CD4-positive, alpha-beta T cell (primary cell): ENCODE measurements around the gene TTLL13. TPM values are rescaled to one million over a fixed set of nuclear protein-coding genes. Genes with fewer than 3 reads are reported as not detected.

Experiments
- ATAC-seq: fragments of 200-7000 bp; cut with Tn5 transposase; one replicate; pipeline ENCODE4 v1.10.0; 2022; ENCODE audit warnings: mild to moderate bottlenecking; ENCODE audit not compliant: poor library complexity
- CTCF ChIA-PET: fragments of 350-600 bp; sonication (Branson Sonifier 250); formaldehyde crosslinking; loops from one replicate; lab custom pipeline; 2021; ENCODE audit warnings: antibody characterized with exemption, inconsistent platforms; lab: Charles Lee
- POLR2A ChIA-PET: fragments of 350-600 bp; sonication (Branson Sonifier 250); formaldehyde crosslinking; loops from one replicate; lab custom pipeline; 2021; ENCODE audit warnings: antibody characterized with exemption, inconsistent platforms; lab: Charles Lee
- DNase-seq, 14 experiments: peaks; one replicate each; pipeline ENCODE4 v3.0.0-alpha.2; 2013 to 2020; ENCODE audit warnings: mixed read lengths in 2 of 14
- H3K27ac ChIP-seq, 2 donors: one replicate each; pipeline versions ENCODE4 v1.5.1 to v1.7.0; 2013; ENCODE audit warnings: low read length in 2 of 2, low read depth in 1 of 2, mild to moderate bottlenecking in 1 of 2
- H3K27me3 ChIP-seq, 2 experiments: 1 replicate in 1 of 2; 2 replicates in 1 of 2; pipeline versions ENCODE4 v1.6.1 to v1.7.0; 2013; ENCODE audit warnings: low read length in 2 of 2, control low read depth in 1 of 2, mild to moderate bottlenecking in 1 of 2, moderate library complexity in 1 of 2; ENCODE audit not compliant: insufficient read depth in 2 of 2, control insufficient read depth in 1 of 2
- H3K36me3 ChIP-seq: one replicate; pipeline ENCODE4 v1.6.1; 2013; ENCODE audit warnings: low read length, control low read depth; ENCODE audit not compliant: insufficient read depth
- H3K4me1 ChIP-seq: one replicate; pipeline ENCODE4 v1.6.1; 2013; ENCODE audit warnings: low read length, control low read depth; ENCODE audit not compliant: insufficient read depth
- H3K4me3 ChIP-seq: one replicate; pipeline ENCODE4 v1.5.1; 2013; ENCODE audit warnings: mild to moderate bottlenecking, low read length, moderate library complexity
- H3K9me3 ChIP-seq, 2 experiments: 1 replicate in 1 of 2; 2 replicates in 1 of 2; pipeline versions ENCODE4 v1.6.1 to v1.7.0; 2013; ENCODE audit warnings: low read length in 2 of 2, mild to moderate bottlenecking in 2 of 2, control low read depth in 1 of 2, moderate library complexity in 1 of 2; ENCODE audit not compliant: control insufficient read depth in 1 of 2, insufficient read depth in 1 of 2
- H3K27ac Mint-ChIP-seq: one replicate; pipeline ENCODE4 v1.8.0; 2020; ENCODE audit warnings: mixed read lengths
- H3K27me3 Mint-ChIP-seq: one replicate; pipeline ENCODE4 v1.8.0; 2021; ENCODE audit warnings: mixed read lengths
- H3K36me3 Mint-ChIP-seq: one replicate; pipeline ENCODE4 v1.8.0; 2021; ENCODE audit warnings: low read depth, mixed read lengths
- H3K4me1 Mint-ChIP-seq: one replicate; pipeline ENCODE4 v1.8.0; 2021; ENCODE audit warnings: low read depth, mixed read lengths
- H3K4me3 Mint-ChIP-seq: one replicate; pipeline ENCODE4 v1.8.0; 2020; ENCODE audit warnings: mild to moderate bottlenecking, mixed read lengths
- H3K9me3 Mint-ChIP-seq: one replicate; pipeline ENCODE4 v1.8.0; 2020; ENCODE audit warnings: mixed read lengths
- intact Hi-C, 2 experiments: fragments of 100-400 bp; cut with DNase I in 1 of 2; cut with micrococcal nuclease in 1 of 2; formaldehyde crosslinking; loops; one replicate each; pipeline versions ENCODE4 v1.15.1 to v1.9.0; 2023 to 2025; cut with DNase I, micrococcal nuclease
- total RNA-seq, 174 experiments: library from RNA in 2 of 174; stranded (reverse) in 2 of 174; gene quantifications; one replicate each; pipeline ENCODE4 v1.2.3 and lab custom pipeline; 2021 to 2026
- TF ChIP-seq, protein P1 (sequence below): fragments of 200-600 bp; IDR thresholded peaks from one replicate; pipeline ENCODE4 v1.8.0; 2022; ENCODE audit warnings: antibody characterized with exemption, mild to moderate bottlenecking

TTLL13 gene
- total RNA-seq, 2 experiments from 2014 or later = 0.63 to 1.8 TPM

- ATAC-seq = peak; percentile 44
- peaks cover 63% of the 10 kb centered on the region for H3K4me1 Mint-ChIP-seq
Observed at GRCh38 chr15:90266061-90266431, 16.7 kb downstream of the TTLL13 start.

GRCh38 chr15:90266485-90266884 lies 17.1 kb downstream of the TTLL13 start:
- CTCF ChIA-PET = interaction anchor here (1.0 to 1.2 kb wide), 3 partner anchors 33 to 124 kb away, joined by 3 to 4 read pairs (median 4); partner anchors contain the start of gene CIB1
- Mint-ChIP-seq H3K4me3 (peak overlapping the region; percentile 90), H3K36me3 (peaks cover 63% of the 10 kb centered on the region), H3K27me3 (no peaks in the 10 kb centered on the region), H3K27ac (peak overlapping the region; percentile 98), H3K9me3 (no peaks in the 10 kb centered on the region), H3K4me1 (peaks cover 67% of the 10 kb centered on the region)
- Histone ChIP-seq H3K4me3 (peak overlapping the region; percentile 74), H3K36me3 (peaks cover 33% of the 10 kb centered on the region), H3K4me1 (peaks cover 57% of the 10 kb centered on the region), H3K9me3 (no peaks in the 10 kb centered on the region), H3K27me3 (no peaks in the 10 kb centered on the region), H3K27ac (peak overlapping the region; percentile 94 to 97)
- ATAC-seq (no peak), DNase-seq (peak in 5 of 14 experiments; percentile 13 to 50 (median 41))
- intact Hi-C loops = loop anchor here in 1 of 2 experiments (10.0 kb wide), 1 partner anchor 372 kb away; the partner anchor contains the start of gene AP3S2
- POLR2A ChIA-PET = interaction anchor here (0.6 to 2.5 kb wide), 8 partner anchors 33 to 373 kb away, joined by 3 to 79 read pairs (median 4); partner anchors contain the start of genes AP3S2, CIB1, GDPGP1 and IQGAP1
- TF ChIP-seq, protein P1, sequence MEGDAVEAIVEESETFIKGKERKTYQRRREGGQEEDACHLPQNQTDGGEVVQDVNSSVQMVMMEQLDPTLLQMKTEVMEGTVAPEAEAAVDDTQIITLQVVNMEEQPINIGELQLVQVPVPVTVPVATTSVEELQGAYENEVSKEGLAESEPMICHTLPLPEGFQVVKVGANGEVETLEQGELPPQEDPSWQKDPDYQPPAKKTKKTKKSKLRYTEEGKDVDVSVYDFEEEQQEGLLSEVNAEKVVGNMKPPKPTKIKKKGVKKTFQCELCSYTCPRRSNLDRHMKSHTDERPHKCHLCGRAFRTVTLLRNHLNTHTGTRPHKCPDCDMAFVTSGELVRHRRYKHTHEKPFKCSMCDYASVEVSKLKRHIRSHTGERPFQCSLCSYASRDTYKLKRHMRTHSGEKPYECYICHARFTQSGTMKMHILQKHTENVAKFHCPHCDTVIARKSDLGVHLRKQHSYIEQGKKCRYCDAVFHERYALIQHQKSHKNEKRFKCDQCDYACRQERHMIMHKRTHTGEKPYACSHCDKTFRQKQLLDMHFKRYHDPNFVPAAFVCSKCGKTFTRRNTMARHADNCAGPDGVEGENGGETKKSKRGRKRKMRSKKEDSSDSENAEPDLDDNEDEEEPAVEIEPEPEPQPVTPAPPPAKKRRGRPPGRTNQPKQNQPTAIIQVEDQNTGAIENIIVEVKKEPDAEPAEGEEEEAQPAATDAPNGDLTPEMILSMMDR = no peak

More at GRCh38 chr15:90266061-90266431, 16.7 kb downstream of the TTLL13 start:
- H3K9me3 ChIP-seq = no peaks in the 10 kb centered on the region
- ChIA-PET POLR2A (interaction anchor here (0.6 to 1.6 kb wide), 13 partner anchors 18 to 689 kb away, joined by 3 to 79 read pairs (median 3); partner anchors contain the start of genes AP3S2, CIB1, GDPGP1 and IDH2), CTCF (interaction anchor here (1.0 to 1.2 kb wide), 3 partner anchors 33 to 123 kb away, joined by 3 to 4 read pairs (median 4); partner anchors contain the start of gene CIB1)
- H3K4me3 Mint-ChIP-seq = peak overlapping the region; percentile 90
- peak overlapping the region; percentile 98 for H3K27ac Mint-ChIP-seq
- H3K4me3 ChIP-seq = peak overlapping the region; percentile 74
- H3K27ac ChIP-seq = peak overlapping the region; percentile 94 to 97
- H3K4me1 ChIP-seq = peaks cover 53% of the 10 kb centered on the region
- TF ChIP-seq, protein P1 = no peak
- H3K36me3 ChIP-seq = peaks cover 29% of the 10 kb centered on the region
- intact Hi-C loops = loop anchor here in 1 of 2 experiments (10.0 kb wide), 1 partner anchor 371 kb away; the partner anchor contains the start of gene AP3S2
- DNase-seq = peak in 13 of 14 experiments; percentile 18 to 71 (median 33)
- H3K9me3 Mint-ChIP-seq = no peaks in the 10 kb centered on the region
- no peaks in the 10 kb centered on the region for H3K27me3 ChIP-seq
- H3K27me3 Mint-ChIP-seq = no peaks in the 10 kb centered on the region
- peaks cover 58% of the 10 kb centered on the region for H3K36me3 Mint-ChIP-seq

- POLR2A ChIA-PET = interaction anchor here (1.5 to 2.5 kb wide), 2 partner anchors 35 to 67 kb away, joined by 4 to 11 read pairs; partner anchors contain the start of genes CIB1, GDPGP1 and SEMA4B
- peaks cover 82% of the 10 kb centered on the region for H3K36me3 Mint-ChIP-seq
Observed at GRCh38 chr15:90268415-90268814, 19.1 kb downstream of the TTLL13 start.

More at GRCh38 chr15:90268415-90268814, 19.1 kb downstream of the TTLL13 start:
- Mint-ChIP-seq H3K4me1 (peaks cover 82% of the 10 kb centered on the region), H3K9me3 (no peaks in the 10 kb centered on the region), H3K4me3 (peak overlapping the region; percentile 73), H3K27ac (peak overlapping the region; percentile 98), H3K27me3 (no peaks in the 10 kb centered on the region)
- no peaks in the 10 kb centered on the region for H3K9me3 ChIP-seq
- intact Hi-C loops = loop anchor here in 1 of 2 experiments (10.0 kb wide), 1 partner anchor 374 kb away; the partner anchor contains the start of gene AP3S2
- CTCF ChIA-PET = interaction anchor here (0.6 to 1.5 kb wide), 2 partner anchors 18 to 35 kb away, joined by 4 to 6 read pairs; partner anchors contain the start of genes CIB1 and GDPGP1
- H3K27me3 ChIP-seq = no peaks in the 10 kb centered on the region
- H3K27ac ChIP-seq = no peak overlapping the region
- TF ChIP-seq, protein P1 = no peak
- DNase-seq = no peak
- peaks cover 65% of the 10 kb centered on the region for H3K4me1 ChIP-seq
- H3K4me3 ChIP-seq = no peak overlapping the region
- no peak for ATAC-seq
- H3K36me3 ChIP-seq = peaks cover 49% of the 10 kb centered on the region
